K562 (cell line): ENCODE data around the gene CCNB1IP1. TPM values are rescaled to one million over a fixed set of nuclear protein-coding genes. Genes with fewer than 3 reads are reported as not detected.
A peak's percentile ranks its signal among the peaks of the same experiment; 100 is the strongest.

Source experiments
- ARHGAP35 ChIP-seq: fragments of 450-650 bp; IDR thresholded peaks from 2 replicates; pipeline ENCODE4 v1.6.1; 2018; ENCODE audit not compliant: partially characterized antibody
- ARNT ChIP-seq, 2 experiments: fragments of 450-650 bp; IDR thresholded peaks; 2 replicates each; pipeline ENCODE4 v1.6.1; 2016; ENCODE audit warnings: mild to moderate bottlenecking in 1 of 2
- ASH1L ChIP-seq: fragments of 450-650 bp; IDR thresholded peaks from 2 replicates; pipeline ENCODE4 v1.6.1; 2018; ENCODE audit warnings: borderline replicate concordance, mild to moderate bottlenecking, low read depth; ENCODE audit not compliant: partially characterized antibody
- BCOR ChIP-seq: fragments of 450-650 bp; IDR thresholded peaks from 2 replicates; pipeline ENCODE4 v1.6.1; 2016
- CBX8 ChIP-seq: fragments of 200-600 bp; sonication (generic); IDR thresholded peaks from 2 replicates; pipeline ENCODE4 v1.6.1; 2012; ENCODE audit warnings: borderline replicate concordance, mixed run types, low read depth, mild to moderate bottlenecking, moderate library complexity, mixed read lengths, low read length, control low read depth, inconsistent platforms; ENCODE audit not compliant: poor library complexity, severe bottlenecking; ENCODE audit errors: extremely low read depth
- CTCFL ChIP-seq: IDR thresholded peaks from 2 replicates; pipeline ENCODE4 v1.6.1; 2011; ENCODE audit warnings: borderline replicate concordance, low read depth, mild to moderate bottlenecking, moderate library complexity, low read length; ENCODE audit not compliant: insufficient read depth, poor library complexity, severe bottlenecking
- E2F4 ChIP-seq: sonication (generic); formaldehyde crosslinking; IDR thresholded peaks from 2 replicates; pipeline ENCODE4 v1.8.0; 2022; ENCODE audit warnings: mild to moderate bottlenecking, low read depth, missing genetic modification reagents
- GABPB1 ChIP-seq: sonication (generic); formaldehyde crosslinking; IDR thresholded peaks from 2 replicates; pipeline ENCODE4 v1.8.0; 2022; ENCODE audit warnings: mild to moderate bottlenecking, missing genetic modification reagents
- GATAD2B ChIP-seq: fragments of 450-650 bp; IDR thresholded peaks from 2 replicates; pipeline ENCODE4 v1.6.1; 2017; ENCODE audit warnings: mild to moderate bottlenecking, borderline replicate concordance
- MBD1 ChIP-seq: fragments of 250-450 bp; sonication (Bioruptor Pico); IDR thresholded peaks from 2 replicates; pipeline ENCODE4 v1.8.0; 2022; ENCODE audit warnings: inconsistent platforms
- NFE2 ChIP-seq: IDR thresholded peaks from 2 replicates; pipeline ENCODE4 v1.6.1; 2014; ENCODE audit warnings: antibody characterized with exemption, low read depth
- POLR2A ChIP-seq: fragments of 450-650 bp; conservative IDR thresholded peaks from 2 replicates; pipeline ENCODE4 v1.6.1; 2016
- RBM15 ChIP-seq: fragments of 200-400 bp; formaldehyde crosslinking; IDR thresholded peaks from 2 replicates; pipeline ENCODE4 v1.6.1; 2018; ENCODE audit warnings: mild to moderate bottlenecking, low read length, moderate library complexity; ENCODE audit not compliant: insufficient read depth
- SOX6 ChIP-seq: fragments of 450-650 bp; IDR thresholded peaks from 2 replicates; pipeline ENCODE4 v1.6.1; 2014; ENCODE audit warnings: mild to moderate bottlenecking
- SPI1 ChIP-seq: IDR thresholded peaks from 2 replicates; pipeline ENCODE4 v1.6.1; 2011; ENCODE audit warnings: low read depth, low read length, control low read depth, borderline replicate concordance
- SUPT5H ChIP-seq: fragments of 450-650 bp; IDR thresholded peaks from 2 replicates; pipeline ENCODE4 v1.6.1; 2016
- TCF7L2 ChIP-seq: fragments of 150-350 bp; IDR thresholded peaks from 2 replicates; pipeline ENCODE4 v1.6.1; 2016; ENCODE audit warnings: low read depth, mild to moderate bottlenecking, low read length, moderate library complexity
- ZNF143 ChIP-seq: sonication (generic); formaldehyde crosslinking; IDR thresholded peaks from 2 replicates; pipeline ENCODE4 v1.9.0; 2022; ENCODE audit warnings: mild to moderate bottlenecking, missing genetic modification reagents
- ZNF175 ChIP-seq: fragments of 200-800 bp; sonication (Bioruptor generic); IDR thresholded peaks from 2 replicates; pipeline ENCODE4 v1.6.1; 2016; ENCODE audit warnings: low read depth, mild to moderate bottlenecking, missing genetic modification characterization, missing compliant biosample characterization
- ZNF274 ChIP-seq: IDR thresholded peaks from 2 replicates; pipeline ENCODE4 v1.6.1; 2011; ENCODE audit warnings: low read depth, mild to moderate bottlenecking, low read length, moderate library complexity, borderline replicate concordance
- ZNF277 ChIP-seq: fragments of 250-450 bp; sonication (Bioruptor Pico); IDR thresholded peaks from 2 replicates; pipeline ENCODE4 v1.8.0; 2022; ENCODE audit warnings: inconsistent platforms, mild to moderate bottlenecking, moderate library complexity, borderline replicate concordance
- ZNF583 ChIP-seq: fragments of 250-450 bp; sonication (Bioruptor Pico); IDR thresholded peaks from 2 replicates; pipeline ENCODE4 v1.4.0; 2020
- ZNF644 ChIP-seq: fragments of 200-800 bp; sonication (Bioruptor generic); IDR thresholded peaks from 2 replicates; pipeline ENCODE4 v1.6.1; 2016; ENCODE audit warnings: low read depth, missing genetic modification characterization, missing compliant biosample characterization
- ZNF707 ChIP-seq: fragments of 250-450 bp; sonication (Bioruptor Pico); conservative IDR thresholded peaks from 2 replicates; pipeline ENCODE4 v1.8.0; 2022; ENCODE audit warnings: inconsistent platforms, mild to moderate bottlenecking, moderate library complexity
- polyA plus RNA-seq, 8 experiments: library from polyadenylated mRNA; depleted of rRNA in 4 of 8; stranded (reverse) in 5 of 8; unstranded in 3 of 8; fragments of >200 nt; fragmentation: Nextera tagmentation in 2 of 8; fragmentation: Illumina TruSeq in 1 of 8; extraction: Ambion mirVana in 2 of 8; extraction: Trizol in 1 of 8; gene quantifications; 2 replicates each; pipeline versions ENCODE4 v1.2.1 to v1.2.3, GENCODE V29; 2011 to 2014; ENCODE audit warnings: inconsistent platforms in 1 of 8, missing spikeins in 1 of 8
- total RNA-seq, 7 experiments: library from RNA; depleted of rRNA in 6 of 7; stranded (reverse); fragments of >200 nt in 6 of 7; fragmentation: Illumina TruSeq in 2 of 7; extraction: Trizol in 2 of 7; gene quantifications; 2 replicates each; pipeline versions ENCODE4 v1.2.1 to v1.2.3, GENCODE V29; 2011 to 2021; ENCODE audit warnings: low replicate concordance in 1 of 7

The CCNB1IP1 gene
- total and polyA plus RNA-seq, 9 of the 15 experiments (the other 6 are each of a cell fraction or from before 2014, with no cell fraction given) = 51.8 to 152 (median 81.0) TPM

- TF ChIP-seq CBX8 (no peak), ASH1L (peak; percentile 61), SPI1 (peak; percentile 60), SOX6 (0 out of 2 replicates have a peak, but pooled peaks have one; percentile 29), ZNF583 (CRISPR knock-in tag) (no peak), NFE2 (no peak), ARNT (IDR thresholded peaks at IDR 0.05) (0 out of 4 replicates have a peak, but pooled peaks of 1 of the 2 experiments have one; percentile 24), ZNF143 (CRISPR knock-in tag) (no peak), BCOR (no peak), ZNF175 (CRISPR knock-in tag) (no peak), ZNF274 (no peak), POLR2A (peak; percentile 94), ZNF707 (CRISPR knock-in tag) (no peak), GATAD2B (no peak), GABPB1 (CRISPR knock-in tag) (no peak), ZNF277 (CRISPR knock-in tag) (no peak), SUPT5H (peak; percentile 91), ZNF644 (tag) (no peak), ARHGAP35 (no peak), RBM15 (no peak), MBD1 (CRISPR knock-in tag) (no peak), E2F4 (no peak), CTCFL (no peak), TCF7L2 (no peak)
Observed at GRCh38 chr14:20332788-20333493, at the start of gene CCNB1IP1 (continued).
